OCI-M1 (cell line): ENCODE results near the gene RNASET2.
"Not testable (repeated sequence)": the region's sequence is repeated elsewhere in the genome, so short reads cannot be mapped to it uniquely, and the experiment has no call there.

Experiments used
- DNase-seq: peaks from one replicate; lab custom pipeline; 2025; lab: John Stamatoyannopoulos, UW

Gene RNASET2

DNA sequence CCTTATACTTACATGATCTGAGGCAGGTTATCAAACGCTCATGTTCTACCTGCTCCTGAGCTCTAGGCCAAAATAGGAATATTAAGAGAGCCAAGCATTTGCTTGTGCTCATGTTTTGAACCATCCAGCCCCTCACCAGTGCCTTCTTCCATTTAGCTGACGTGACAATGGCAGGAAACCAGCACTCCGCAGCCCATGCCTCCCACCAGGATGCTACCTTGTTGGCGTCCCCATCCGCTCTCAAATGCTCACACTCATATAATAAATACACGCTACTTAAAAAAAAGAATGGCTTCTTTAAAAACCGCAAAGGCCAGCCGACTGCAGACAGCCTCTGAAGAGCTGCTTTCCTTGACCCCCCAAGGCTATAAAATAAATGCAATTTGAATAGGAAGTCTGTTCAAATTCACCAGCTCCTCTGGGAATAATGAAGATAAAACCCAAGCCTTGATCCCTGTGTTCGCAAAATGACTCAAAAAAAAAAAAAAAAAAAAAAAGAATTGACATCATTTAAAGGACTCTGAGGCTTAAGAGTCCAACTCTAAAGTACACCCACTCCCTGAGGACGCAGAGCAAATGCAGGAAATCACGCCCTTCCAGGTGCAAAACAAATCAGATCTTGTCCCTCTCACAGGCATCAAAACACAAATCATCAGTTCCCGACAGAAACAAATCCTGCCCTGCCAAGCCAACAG lies 29.0 kb downstream of the RNASET2 start:
- no peak for DNase-seq

DNA sequence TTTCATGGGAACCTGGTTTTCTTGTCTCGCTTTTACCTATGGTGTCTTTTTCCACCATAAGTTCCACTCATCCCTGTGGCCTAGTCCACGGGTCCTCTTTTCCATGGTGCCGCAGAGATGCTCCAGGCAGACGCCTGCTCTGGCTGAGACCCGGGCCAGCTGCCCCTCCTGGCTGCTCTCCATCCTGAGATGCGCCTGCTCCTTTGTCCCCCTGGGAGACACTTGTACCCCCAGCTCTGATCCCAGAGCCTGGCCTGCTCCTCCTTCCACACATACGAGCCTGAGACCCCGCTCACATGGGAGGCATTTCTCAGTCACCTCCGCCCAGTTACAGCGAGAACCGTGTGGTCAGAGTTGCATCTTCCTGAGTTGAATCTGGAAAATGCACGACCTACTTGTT lies 29.6 kb downstream of the RNASET2 start:
- no peak for DNase-seq

GRCh38 chr6:166925141-166925996 lies 31.0 kb downstream of the RNASET2 start:
- DNase-seq, result no peak

- DNase-seq, result no peak
These were observed 31.8 kb downstream of the RNASET2 start for GRCh38 chr6:166924531-166924930.

GRCh38 chr6:166922937-166923336 lies 33.4 kb downstream of the RNASET2 start:
- DNase-seq, result no peak

DNA sequence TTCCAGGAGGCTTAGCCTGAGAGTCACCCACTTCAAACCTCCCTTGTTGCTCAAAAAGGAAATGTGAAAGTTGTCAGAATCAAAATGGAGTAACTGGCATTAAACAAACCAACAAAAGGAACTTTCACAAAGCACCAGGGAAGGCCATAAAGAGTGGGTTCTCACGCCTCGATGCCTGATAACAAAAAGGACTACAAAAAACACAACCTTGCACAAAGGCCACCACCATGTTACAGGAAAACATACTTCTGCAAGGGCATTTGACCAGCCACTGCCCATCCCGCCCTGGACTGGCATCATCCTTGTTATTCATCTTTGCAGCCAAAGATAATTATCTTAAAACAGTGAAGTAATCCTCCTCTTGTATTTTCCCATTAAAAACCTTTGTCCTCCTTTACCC lies 34.8 kb downstream of the RNASET2 start:
- DNase-seq, result no peak

DNA sequence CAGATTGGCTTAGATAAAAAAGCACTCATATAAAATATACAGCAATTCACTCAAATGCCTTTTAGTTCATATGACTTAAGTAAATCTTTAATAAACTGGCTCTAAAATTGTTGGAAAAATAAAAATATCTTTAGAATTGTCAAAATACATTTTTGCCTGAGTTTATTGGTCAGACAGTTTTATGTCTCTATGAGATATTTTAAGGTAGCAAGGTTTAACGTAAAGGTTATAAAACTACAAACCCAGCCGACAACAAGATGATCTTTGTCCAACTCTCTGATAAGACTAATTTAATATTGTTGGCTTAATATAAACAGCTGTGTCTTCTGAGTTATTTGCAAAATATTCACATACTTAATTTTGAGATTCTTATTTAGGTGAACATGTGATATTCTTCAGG lies 39.5 kb downstream of the RNASET2 start:
- DNase-seq, result no peak

GRCh38 chr6:166915484-166915883 lies 40.9 kb downstream of the RNASET2 start:
- not testable (repeated sequence) for DNase-seq

GRCh38 chr6:166914952-166915351 lies 41.4 kb downstream of the RNASET2 start:
- DNase-seq, result not testable (repeated sequence)

DNA sequence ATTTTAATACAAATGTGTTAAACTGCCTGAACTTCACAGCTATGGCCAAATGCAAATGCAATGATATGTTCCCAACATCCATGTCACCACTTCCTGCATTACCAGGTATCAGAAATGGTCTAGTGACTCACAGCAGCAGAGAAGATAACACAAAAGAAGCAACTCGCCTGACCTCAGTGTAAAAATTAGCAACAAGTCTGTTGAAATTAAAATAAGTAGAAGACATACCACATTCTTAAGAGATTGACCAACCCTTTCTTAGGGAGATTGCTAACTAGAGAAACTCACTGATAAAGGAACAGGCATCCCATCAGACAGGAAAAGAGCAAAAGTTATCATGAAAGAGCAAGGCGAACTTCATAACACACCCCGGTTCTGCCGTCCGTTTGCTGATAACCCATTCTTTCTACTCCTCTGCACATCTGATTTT lies 45.1 kb downstream of the RNASET2 start:
- peak; percentile 58 for DNase-seq

DNA sequence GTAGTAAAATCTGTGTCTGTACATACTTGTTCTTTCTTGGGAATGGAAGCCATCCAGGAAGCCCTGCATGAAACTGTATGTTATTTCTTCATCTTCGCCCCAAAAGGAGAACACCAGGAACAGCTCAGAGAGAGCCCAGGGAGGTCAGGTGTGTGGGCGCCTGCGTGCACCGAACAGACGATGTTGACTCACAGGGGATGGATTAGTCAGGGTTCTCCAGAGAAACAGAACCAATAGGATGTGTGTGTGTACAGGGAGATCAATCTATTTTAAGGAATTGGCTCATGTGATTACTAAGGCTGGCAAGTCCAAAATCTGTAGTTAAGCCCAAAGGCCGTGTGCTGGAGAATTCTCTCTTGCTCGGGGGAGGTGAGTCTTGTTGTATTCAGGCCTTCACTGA lies 45.7 kb downstream of the RNASET2 start:
- no peak for DNase-seq

GRCh38 chr6:166908811-166909210 lies 47.5 kb downstream of the RNASET2 start:
- DNase-seq, result peak; percentile 34

DNA sequence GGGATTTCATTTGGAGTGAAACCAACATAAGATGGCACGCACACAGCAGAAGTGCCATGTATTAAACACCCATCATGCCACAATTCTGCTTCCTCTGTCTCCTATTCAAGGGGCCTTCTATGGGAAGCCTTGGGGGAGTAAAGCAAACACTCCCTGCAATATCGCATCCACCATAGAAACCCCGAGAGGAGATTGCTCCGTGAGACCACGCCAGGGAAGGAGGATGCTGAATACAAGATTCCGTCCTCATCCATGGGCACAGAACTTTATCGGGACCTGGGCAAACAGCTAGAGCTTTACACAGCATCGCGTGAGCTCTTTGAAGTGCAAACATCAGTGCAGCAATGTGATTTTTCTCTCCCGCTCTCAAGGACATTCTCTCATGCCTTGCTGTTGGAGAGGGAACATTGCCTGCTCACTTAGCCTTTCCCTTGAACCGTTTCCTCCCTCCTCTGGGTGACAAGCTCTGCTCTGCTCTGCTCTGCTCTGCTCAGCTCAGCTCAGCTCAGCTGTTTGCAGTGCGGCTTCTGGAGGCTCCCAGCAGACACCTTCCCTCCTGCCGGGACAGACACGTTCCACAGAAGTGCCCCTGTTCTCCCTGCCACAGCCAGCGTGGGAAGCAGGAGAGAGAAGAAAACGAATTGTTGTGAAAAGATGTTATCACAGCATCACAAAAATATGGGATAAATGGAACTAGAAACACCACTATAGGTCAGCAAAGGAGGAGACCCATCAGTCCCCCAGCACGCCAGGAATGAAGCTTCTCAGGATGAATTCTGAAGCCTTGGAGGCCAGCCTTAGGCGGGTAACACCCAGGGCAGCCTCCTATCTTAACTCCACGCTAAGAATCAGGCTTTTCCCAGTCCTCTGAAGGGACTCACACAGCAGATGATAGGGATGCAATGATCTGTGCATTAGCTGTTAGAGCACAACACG lies 48.2 kb downstream of the RNASET2 start:
- DNase-seq, result no peak

- DNase-seq, result peak; percentile 82
These were observed 48.9 kb downstream of the RNASET2 start for GRCh38 chr6:166907373-166907841.

DNA sequence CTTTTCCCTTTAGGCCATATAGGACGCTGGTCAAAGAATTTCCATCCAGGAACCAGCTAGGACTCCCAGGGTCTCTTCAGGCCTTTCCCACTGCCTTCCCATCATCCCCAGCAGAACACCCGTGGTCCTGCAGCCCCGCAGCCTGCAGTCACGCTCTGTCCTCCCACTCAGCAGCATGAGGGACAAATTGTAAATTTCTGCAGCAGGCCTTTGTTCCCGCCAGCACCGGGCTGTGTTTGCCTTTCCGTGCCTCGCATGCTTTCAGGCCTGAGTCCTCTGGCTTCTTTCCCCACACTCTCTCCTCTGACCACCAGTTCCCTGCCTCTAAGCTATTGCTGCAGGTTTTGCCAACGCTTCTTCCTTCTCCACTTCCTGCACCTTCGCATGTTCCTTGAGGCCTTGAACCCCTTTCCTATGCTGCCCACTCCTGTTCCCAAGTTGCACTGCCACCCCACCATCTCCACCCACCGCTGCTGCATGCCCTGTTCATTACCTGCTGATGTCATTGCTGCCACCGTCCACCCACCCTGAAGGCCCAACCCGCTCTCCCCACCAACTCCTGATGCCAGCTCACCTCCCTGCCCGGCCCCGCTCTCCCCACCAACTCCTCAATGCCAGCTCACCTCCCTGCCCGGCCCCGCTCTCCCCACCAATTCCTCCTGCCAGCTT lies 49.8 kb downstream of the RNASET2 start:
- no peak for DNase-seq

DNA sequence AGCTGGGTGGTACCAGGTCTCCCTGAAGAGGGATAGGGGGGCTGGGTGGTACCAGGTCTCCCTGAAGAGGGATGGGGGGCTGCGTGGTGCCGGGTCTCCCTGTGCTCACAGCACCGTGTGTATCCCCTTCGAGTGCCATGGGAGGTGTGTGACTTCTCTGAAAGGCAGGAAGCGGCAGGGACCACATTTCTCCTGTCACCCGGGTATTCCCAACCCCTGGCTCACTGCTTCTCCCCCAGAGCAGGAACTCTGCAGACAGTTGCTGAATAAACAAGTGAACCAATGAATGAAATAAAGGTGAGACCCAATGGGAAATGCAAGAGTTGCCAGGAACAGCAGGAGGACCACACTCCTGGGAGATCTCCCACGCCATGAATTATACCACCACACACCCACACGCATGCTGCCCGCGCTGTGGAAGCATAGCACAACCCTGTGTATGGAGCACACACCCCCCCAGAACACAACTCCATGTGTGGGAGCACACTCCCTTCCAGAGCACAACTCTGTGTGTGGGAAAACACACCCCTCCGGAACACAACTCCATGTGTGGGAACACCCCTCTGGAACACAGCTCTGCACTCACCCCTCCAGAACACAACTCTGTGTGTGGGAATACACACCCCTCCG lies 50.7 kb downstream of the RNASET2 start:
- DNase-seq, result no peak

DNA sequence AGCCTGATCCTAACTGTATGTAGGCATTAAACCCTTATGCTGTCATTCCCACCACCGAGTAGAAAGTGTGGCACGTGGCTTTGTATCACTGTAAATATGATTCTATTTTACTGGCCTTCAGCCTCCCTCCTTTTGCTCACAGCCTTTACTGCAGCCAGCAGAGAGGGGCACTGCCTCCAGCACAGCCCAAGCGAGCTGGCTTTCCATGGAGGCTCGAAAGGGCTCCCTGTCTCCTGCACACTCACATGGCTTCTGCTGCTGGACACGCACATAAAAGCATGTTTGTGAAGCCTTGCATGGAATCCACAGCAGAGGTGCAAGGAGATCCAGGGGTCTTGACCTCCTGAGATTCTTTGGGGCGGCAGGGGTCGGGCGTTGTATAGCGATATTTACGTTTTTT lies 51.3 kb downstream of the RNASET2 start:
- no peak for DNase-seq

DNA sequence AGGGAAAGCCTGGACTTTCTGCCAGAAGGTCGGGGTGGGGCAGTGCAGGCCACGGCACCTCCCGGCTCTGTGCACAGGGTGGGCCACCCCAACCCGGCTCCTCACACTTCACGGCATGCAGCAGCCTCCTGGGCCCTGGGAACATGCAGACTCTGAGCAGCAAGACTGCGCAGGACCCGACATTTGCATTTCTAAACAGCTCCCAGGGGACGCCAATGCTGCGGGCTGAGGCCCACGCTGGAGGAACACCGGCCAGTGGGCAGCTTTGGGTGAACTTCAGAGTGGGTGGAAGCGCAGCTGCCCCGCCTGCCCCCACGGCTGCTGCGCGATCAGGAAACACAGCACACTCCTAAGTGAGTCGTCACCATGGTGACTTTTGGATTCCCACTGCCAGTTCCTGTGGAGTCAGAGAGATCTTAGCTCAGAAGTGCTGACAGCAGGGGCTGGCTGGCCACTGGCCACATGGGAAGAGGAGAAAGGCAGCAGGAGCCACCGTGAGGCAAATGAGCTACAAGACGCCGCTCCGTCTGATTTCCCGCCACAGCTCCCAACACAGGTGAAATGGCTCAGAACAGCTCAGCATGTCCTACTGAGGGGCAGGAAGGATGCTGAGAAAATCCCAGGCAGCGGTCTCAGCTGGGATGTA lies 52.1 kb downstream of the RNASET2 start:
- DNase-seq, result no peak

DNA sequence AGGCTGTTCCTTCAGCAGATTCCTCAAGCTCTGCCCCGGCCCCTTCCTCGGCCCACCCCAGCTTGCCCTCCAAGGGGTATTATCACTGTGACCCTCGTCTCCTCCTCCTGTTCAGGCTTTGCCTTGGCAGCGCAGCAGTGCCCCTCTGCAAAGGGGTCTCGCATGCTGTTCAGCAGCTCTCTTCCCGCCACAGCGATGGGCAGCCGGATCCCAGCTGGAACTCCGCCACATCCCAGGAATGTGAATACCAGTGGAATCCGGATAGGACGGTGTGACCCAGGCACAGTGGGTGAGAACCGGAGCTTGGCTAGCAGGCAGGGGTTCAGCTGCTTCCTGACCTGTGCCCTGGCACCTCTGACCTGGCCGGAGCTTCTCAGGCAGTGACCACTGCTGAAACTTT lies 52.9 kb downstream of the RNASET2 start:
- no peak for DNase-seq

DNA sequence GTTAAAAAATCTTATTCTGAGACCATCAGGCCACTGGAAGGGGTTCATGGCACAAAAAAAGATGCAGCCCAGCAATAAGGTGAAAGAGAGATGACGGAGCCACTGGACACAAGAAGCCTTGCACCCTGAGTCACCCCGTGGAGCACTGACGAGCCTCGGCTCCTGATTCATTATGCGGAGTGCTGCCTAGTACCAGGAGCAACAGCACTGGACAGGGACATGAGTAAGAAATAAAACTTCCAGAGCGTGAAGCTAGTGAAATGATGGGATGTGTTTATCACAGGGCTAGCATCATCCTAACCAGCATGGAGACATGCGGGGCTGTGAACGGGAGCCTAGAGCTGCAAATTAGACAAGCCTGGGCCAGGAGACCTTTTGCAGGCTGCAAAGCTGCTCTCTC lies 53.3 kb downstream of the RNASET2 start:
- DNase-seq, result no peak
